ENCODE data around the gene QSER1.
A peak's percentile ranks its signal among the peaks of the same experiment; 100 is the strongest.
"Not testable (repeated sequence)": the region's sequence is repeated elsewhere in the genome, so short reads cannot be mapped to it uniquely, and the experiment has no call there.

QSER1 gene

GRCh38 chr11:32892355-32893092 lies at the start of gene QSER1:
QSER1 (plus strand) TSS chr11:32892811; CDS start chr11:32893126, 315 bp downstream.
- DNase-seq = peak; percentile 63 to 79

GRCh38 chr11:32843544-32843943 lies 49.1 kb upstream of the QSER1 start:
- DNase-seq = no peak

GRCh38 chr11:32847511-32847910 lies 45.1 kb upstream of the QSER1 start:
- DNase-seq = no peak

GRCh38 chr11:32849761-32850160 lies 42.9 kb upstream of the QSER1 start:
- DNase-seq = no peak

- DNase-seq = no peak
These were observed 41.4 kb upstream of the QSER1 start for GRCh38 chr11:32851251-32851650.

- no peak for DNase-seq
These were observed 40.4 kb upstream of the QSER1 start for GRCh38 chr11:32852207-32852606.

- no peak for DNase-seq
These were observed 37.0 kb upstream of the QSER1 start for GRCh38 chr11:32855601-32856000.

- DNase-seq = no peak
These were observed 33.9 kb upstream of the QSER1 start for GRCh38 chr11:32858731-32859130.

- DNase-seq = no peak
These were observed 30.6 kb upstream of the QSER1 start for GRCh38 chr11:32861850-32862577.

- DNase-seq = no peak
These were observed 28.1 kb upstream of the QSER1 start for GRCh38 chr11:32864555-32864954.

GRCh38 chr11:32868752-32869151 lies 23.9 kb upstream of the QSER1 start:
- not testable (repeated sequence) for DNase-seq

GRCh38 chr11:32870676-32871075 lies 21.9 kb upstream of the QSER1 start:
- DNase-seq = peak in 1 of 2 experiments; percentile 10

GRCh38 chr11:32874132-32874531 lies 18.5 kb upstream of the QSER1 start:
- no peak for DNase-seq

GRCh38 chr11:32881286-32881685 lies 11.3 kb upstream of the QSER1 start:
- DNase-seq = no peak

GRCh38 chr11:32883421-32883820 lies 9.2 kb upstream of the QSER1 start:
- DNase-seq = no peak

- DNase-seq = no peak
These were observed 8.6 kb upstream of the QSER1 start for GRCh38 chr11:32884023-32884422.

- DNase-seq = peak in 1 of 2 experiments; percentile 14
These were observed 7.7 kb upstream of the QSER1 start for GRCh38 chr11:32884770-32885384.

GRCh38 chr11:32885556-32885955 lies 7.1 kb upstream of the QSER1 start:
- DNase-seq = peak; percentile 68 to 76

GRCh38 chr11:32886180-32886579 lies 6.4 kb upstream of the QSER1 start:
- DNase-seq = no peak

GRCh38 chr11:32887707-32888383 lies 4.8 kb upstream of the QSER1 start:
- peak in 1 of 2 experiments; percentile 15 for DNase-seq

GRCh38 chr11:32888384-32888710 lies 4.3 kb upstream of the QSER1 start:
- DNase-seq = not testable (repeated sequence)

- no peak for DNase-seq
These were observed 3.8 kb upstream of the QSER1 start for GRCh38 chr11:32888805-32889204.
